ENCODE measurements around the gene CNTF. TPM values are rescaled to one million over a fixed set of nuclear protein-coding genes. Genes with fewer than 3 reads are reported as not detected.

The CNTF gene
- total RNA-seq, 1 donor = 1.4 TPM

- peaks cover 7% of the 10 kb centered on the region for H4K20me1 ChIP-seq (ENCODE audit: insufficient read depth, low read length)
- no peak for DNase-seq (ENCODE audit: insufficient read length, low spot score, missing footprints)
Measured at GRCh38 chr11:58596621-58597020, 25.8 kb upstream of the CNTF start.

GRCh38 chr11:58597486-58598144 lies 24.9 kb upstream of the CNTF start:
- TF ChIP-seq, protein P1, sequence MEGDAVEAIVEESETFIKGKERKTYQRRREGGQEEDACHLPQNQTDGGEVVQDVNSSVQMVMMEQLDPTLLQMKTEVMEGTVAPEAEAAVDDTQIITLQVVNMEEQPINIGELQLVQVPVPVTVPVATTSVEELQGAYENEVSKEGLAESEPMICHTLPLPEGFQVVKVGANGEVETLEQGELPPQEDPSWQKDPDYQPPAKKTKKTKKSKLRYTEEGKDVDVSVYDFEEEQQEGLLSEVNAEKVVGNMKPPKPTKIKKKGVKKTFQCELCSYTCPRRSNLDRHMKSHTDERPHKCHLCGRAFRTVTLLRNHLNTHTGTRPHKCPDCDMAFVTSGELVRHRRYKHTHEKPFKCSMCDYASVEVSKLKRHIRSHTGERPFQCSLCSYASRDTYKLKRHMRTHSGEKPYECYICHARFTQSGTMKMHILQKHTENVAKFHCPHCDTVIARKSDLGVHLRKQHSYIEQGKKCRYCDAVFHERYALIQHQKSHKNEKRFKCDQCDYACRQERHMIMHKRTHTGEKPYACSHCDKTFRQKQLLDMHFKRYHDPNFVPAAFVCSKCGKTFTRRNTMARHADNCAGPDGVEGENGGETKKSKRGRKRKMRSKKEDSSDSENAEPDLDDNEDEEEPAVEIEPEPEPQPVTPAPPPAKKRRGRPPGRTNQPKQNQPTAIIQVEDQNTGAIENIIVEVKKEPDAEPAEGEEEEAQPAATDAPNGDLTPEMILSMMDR (IDR thresholded peaks at IDR 0.05; ENCODE audit: extremely low read depth, low read depth, low read length) = no peak
- H3K9me3 ChIP-seq (ENCODE audit: low read depth, low read length) = no peaks in the 10 kb centered on the region
- peaks cover 4% of the 10 kb centered on the region for H4K20me1 ChIP-seq (ENCODE audit: insufficient read depth, low read length)
- H3K27ac ChIP-seq (ENCODE audit: low read depth, low read length) = no peak overlapping the region
- H3K4me1 ChIP-seq (ENCODE audit: insufficient read depth, low read length) = no peaks in the 10 kb centered on the region
- no peak for DNase-seq (ENCODE audit: insufficient read length, low spot score, missing footprints)
- H3K79me2 ChIP-seq (ENCODE audit: insufficient read depth, low read length) = peaks cover 100% of the 10 kb centered on the region
- H3K36me3 ChIP-seq (ENCODE audit: insufficient read depth, low read length) = no peaks in the 10 kb centered on the region
- no peak overlapping the region for H2AFZ ChIP-seq (ENCODE audit: low read length)
- no peaks in the 10 kb centered on the region for H3K27me3 ChIP-seq (ENCODE audit: insufficient read depth, low read length)
- no peak overlapping the region for H3K4me3 ChIP-seq (ENCODE audit: insufficient read depth, low read length)
- H3K4me2 ChIP-seq (ENCODE audit: insufficient read depth, low read length) = no peak overlapping the region

More at GRCh38 chr11:58596621-58597020, 25.8 kb upstream of the CNTF start:
- H3K4me1 ChIP-seq (ENCODE audit: insufficient read depth, low read length) = no peaks in the 10 kb centered on the region
- H3K9me3 ChIP-seq (ENCODE audit: low read depth, low read length) = no peaks in the 10 kb centered on the region
- H2AFZ ChIP-seq (ENCODE audit: low read length) = no peak overlapping the region
- peaks cover 2% of the 10 kb centered on the region for H3K36me3 ChIP-seq (ENCODE audit: insufficient read depth, low read length)
- no peak overlapping the region for H3K4me2 ChIP-seq (ENCODE audit: insufficient read depth, low read length)
- TF ChIP-seq, protein P1 (IDR thresholded peaks at IDR 0.05; ENCODE audit: extremely low read depth, low read depth, low read length) = no peak
- no peak overlapping the region for H3K4me3 ChIP-seq (ENCODE audit: insufficient read depth, low read length)
- no peaks in the 10 kb centered on the region for H3K27me3 ChIP-seq (ENCODE audit: insufficient read depth, low read length)
- no peak overlapping the region for H3K27ac ChIP-seq (ENCODE audit: low read depth, low read length)
- H3K79me2 ChIP-seq (ENCODE audit: insufficient read depth, low read length) = peaks cover 100% of the 10 kb centered on the region

- no peak for DNase-seq (ENCODE audit: insufficient read length, low spot score, missing footprints)
- Histone ChIP-seq H3K9me3 (ENCODE audit: low read depth, low read length) (no peaks in the 10 kb centered on the region), H4K20me1 (ENCODE audit: insufficient read depth, low read length) (peaks cover 9% of the 10 kb centered on the region), H3K4me3 (ENCODE audit: insufficient read depth, low read length) (no peak overlapping the region), H3K36me3 (ENCODE audit: insufficient read depth, low read length) (no peaks in the 10 kb centered on the region), H3K79me2 (ENCODE audit: insufficient read depth, low read length) (peaks cover 100% of the 10 kb centered on the region), H3K27me3 (ENCODE audit: insufficient read depth, low read length) (no peaks in the 10 kb centered on the region), H3K4me2 (ENCODE audit: insufficient read depth, low read length) (no peak overlapping the region), H2AFZ (ENCODE audit: low read length) (no peak overlapping the region), H3K4me1 (ENCODE audit: insufficient read depth, low read length) (no peaks in the 10 kb centered on the region), H3K27ac (ENCODE audit: low read depth, low read length) (no peak overlapping the region)
- TF ChIP-seq, protein P1 (IDR thresholded peaks at IDR 0.05; ENCODE audit: extremely low read depth, low read depth, low read length) = no peak
Measured at GRCh38 chr11:58600510-58600909, 22.0 kb upstream of the CNTF start.

GRCh38 chr11:58606930-58607714 lies 15.3 kb upstream of the CNTF start:
- Histone ChIP-seq H3K36me3 (ENCODE audit: insufficient read depth, low read length) (peaks cover 27% of the 10 kb centered on the region), H2AFZ (ENCODE audit: low read length) (no peak overlapping the region), H3K27me3 (ENCODE audit: insufficient read depth, low read length) (no peaks in the 10 kb centered on the region), H4K20me1 (ENCODE audit: insufficient read depth, low read length) (peaks cover 18% of the 10 kb centered on the region), H3K4me2 (ENCODE audit: insufficient read depth, low read length) (no peak overlapping the region), H3K4me1 (ENCODE audit: insufficient read depth, low read length) (no peaks in the 10 kb centered on the region), H3K27ac (ENCODE audit: low read depth, low read length) (no peak overlapping the region), H3K9me3 (ENCODE audit: low read depth, low read length) (no peaks in the 10 kb centered on the region), H3K79me2 (ENCODE audit: insufficient read depth, low read length) (peaks cover 87% of the 10 kb centered on the region), H3K4me3 (ENCODE audit: insufficient read depth, low read length) (no peak overlapping the region)
- no peak for DNase-seq (ENCODE audit: insufficient read length, low spot score, missing footprints)
- TF ChIP-seq, protein P1 (IDR thresholded peaks at IDR 0.05; ENCODE audit: extremely low read depth, low read depth, low read length) = no peak

All from osteoblast (primary cell).